A673 (cell line): ENCODE results near the gene ATF6. TPM values are rescaled to one million over a fixed set of nuclear protein-coding genes. Genes with fewer than 3 reads are reported as not detected.

Source experiments
- BruUV-seq: library from RNA; stranded (reverse); fragments of 400-500 nt; replicated peaks from 2 replicates; lab custom pipeline; 2021; lab: Mats Ljungman, UMichigan
- CTCF ChIA-PET: fragments of 300-600 bp; sonication (Branson Sonifier 250); formaldehyde crosslinking; loops from one replicate; lab custom pipeline; 2022; ENCODE audit warnings: antibody characterized with exemption; lab: Charles Lee
- POLR2A ChIA-PET: fragments of 300-600 bp; sonication (Branson Sonifier 250); formaldehyde crosslinking; loops from one replicate; lab custom pipeline; 2022; ENCODE audit warnings: antibody characterized with exemption; ENCODE audit not compliant: low non-redundant PET; lab: Charles Lee
- DNase-seq: peaks from one replicate; pipeline ENCODE4 v3.0.0-alpha.2; 2015; ENCODE audit warnings: low spot score
- H3K27ac ChIP-seq: fragments of 200-600 bp; sonication (generic); 2 replicates; pipeline ENCODE4 v1.5.1; 2016; ENCODE audit warnings: mixed run types, low read depth, mild to moderate bottlenecking, mixed read lengths, antibody characterized with exemption, low read length; ENCODE audit not compliant: poor library complexity, severe bottlenecking
- H3K27me3 ChIP-seq: fragments of 200-600 bp; sonication (generic); replicated peaks from 2 replicates; pipeline ENCODE4 v1.6.1; 2017; ENCODE audit warnings: mixed run types, low read depth, mild to moderate bottlenecking, mixed read lengths, antibody characterized with exemption, low read length; ENCODE audit not compliant: insufficient read depth, poor library complexity
- H3K36me3 ChIP-seq: fragments of 200-600 bp; sonication (generic); 2 replicates; pipeline ENCODE4 v1.6.1; 2016; ENCODE audit warnings: mixed run types, mild to moderate bottlenecking, mixed read lengths, antibody characterized with exemption, low read length; ENCODE audit not compliant: insufficient read depth, poor library complexity, severe bottlenecking
- H3K4me1 ChIP-seq: fragments of 200-600 bp; sonication (generic); 2 replicates; pipeline ENCODE4 v1.6.1; 2017; ENCODE audit warnings: mixed run types, mild to moderate bottlenecking, mixed read lengths, antibody characterized with exemption, low read length; ENCODE audit not compliant: insufficient read depth, poor library complexity, severe bottlenecking
- H3K4me3 ChIP-seq: fragments of 200-600 bp; sonication (generic); 2 replicates; pipeline ENCODE4 v1.5.1; 2016; ENCODE audit warnings: low read depth, mixed run types, mild to moderate bottlenecking, mixed read lengths, low read length; ENCODE audit not compliant: poor library complexity, severe bottlenecking
- H3K9me3 ChIP-seq: fragments of 200-600 bp; sonication (generic); 2 replicates; pipeline ENCODE4 v1.6.1; 2016; ENCODE audit warnings: mixed run types, low read depth, mild to moderate bottlenecking, mixed read lengths, antibody characterized with exemption, low read length; ENCODE audit not compliant: poor library complexity, severe bottlenecking
- CTCF ChIP-seq: fragments of 300-800, 200-600 bp; sonication (generic); conservative IDR thresholded peaks from 2 replicates; pipeline ENCODE4 v1.5.1; 2017; ENCODE audit warnings: low read depth, mild to moderate bottlenecking, antibody characterized with exemption, low read length, moderate library complexity, mixed read lengths
- EZH2 ChIP-seq: fragments of 200-600 bp; sonication (generic); IDR thresholded peaks from 2 replicates; pipeline ENCODE4 v1.6.1; 2017; ENCODE audit warnings: borderline replicate concordance, low read depth, mild to moderate bottlenecking, mixed read lengths, antibody characterized with exemption, low read length; ENCODE audit not compliant: poor library complexity, severe bottlenecking
- intact Hi-C: fragments of 100-400 bp; cut with micrococcal nuclease; formaldehyde crosslinking; loops from one replicate; pipeline ENCODE4 v1.10.0; 2022; ENCODE audit not compliant: unreplicated experiment
- total RNA-seq: library from RNA; stranded (reverse); gene quantifications from 2 replicates; pipeline ENCODE4 v1.2.3, GENCODE V29; 2021

ATF6 gene
- total RNA-seq, 1 experiment from 2014 or later = 21.8 TPM

GRCh38 chr1:161773791-161774190, 7.7 kb downstream of the ATF6 start:
- Histone ChIP-seq H3K27me3 (no peaks in the 10 kb centered on the region), H3K9me3 (no peaks in the 10 kb centered on the region), H3K27ac (no peak overlapping the region), H3K36me3 (no peaks in the 10 kb centered on the region), H3K4me1 (no peaks in the 10 kb centered on the region), H3K4me3 (no peak overlapping the region)
- TF ChIP-seq EZH2 = no peak
- TF ChIP-seq CTCF = no peak
- BruUV-seq = no TSS peak
- POLR2A ChIA-PET = no interaction called here
- no peak for DNase-seq
- intact Hi-C loops = no loop called here
- CTCF ChIA-PET = no interaction called here

GRCh38 chr1:161777261-161777660, 11.1 kb downstream of the ATF6 start:
- no peaks in the 10 kb centered on the region for H3K4me1 ChIP-seq
- BruUV-seq = no TSS peak
- ChIA-PET POLR2A (no interaction called here), CTCF (no interaction called here)
- no peak overlapping the region for H3K27ac ChIP-seq
- no peak overlapping the region for H3K4me3 ChIP-seq
- TF ChIP-seq EZH2 (no peak), CTCF (no peak)
- no peaks in the 10 kb centered on the region for H3K9me3 ChIP-seq
- H3K36me3 ChIP-seq = no peaks in the 10 kb centered on the region
- intact Hi-C loops = no loop called here
- no peak for DNase-seq
- no peaks in the 10 kb centered on the region for H3K27me3 ChIP-seq

- no peak overlapping the region for H3K27ac ChIP-seq
- intact Hi-C loops = no loop called here
- peaks cover 3% of the 10 kb centered on the region for H3K36me3 ChIP-seq
- ChIA-PET CTCF (no interaction called here), POLR2A (no interaction called here)
- no peak for DNase-seq
- TF ChIP-seq CTCF (no peak), EZH2 (no peak)
- no peaks in the 10 kb centered on the region for H3K9me3 ChIP-seq
- no peaks in the 10 kb centered on the region for H3K27me3 ChIP-seq
- H3K4me1 ChIP-seq = no peaks in the 10 kb centered on the region
- H3K4me3 ChIP-seq = no peak overlapping the region
- BruUV-seq = no TSS peak
Measured at GRCh38 chr1:161778522-161778921, 12.4 kb downstream of the ATF6 start.
